Stomach (tissue), 4 donors: ENCODE measurements around the gene CREB5.

Experiments used
- EP300 ChIP-seq: sonication (generic); formaldehyde crosslinking; IDR thresholded peaks from one replicate; pipeline ENCODE4 v1.6.1; 2017; ENCODE audit warnings: antibody characterized with exemption
- POLR2AphosphoS5 ChIP-seq, 3 donors: sonication (generic); formaldehyde crosslinking; IDR thresholded peaks; one replicate each; pipeline ENCODE4 v1.6.1; 2016; ENCODE audit warnings: antibody characterized with exemption in 3 of 3
- TF ChIP-seq, protein P1 (sequence below), 7 experiments: fragments of 450-650 bp in 4 of 7; fragments of 200-600 bp in 3 of 7; sonication (generic) in 3 of 7; IDR thresholded peaks; one replicate each; pipeline ENCODE4 v1.5.1; 2016 to 2019; ENCODE audit warnings: antibody characterized with exemption in 7 of 7, control low read depth in 2 of 7, mild to moderate bottlenecking in 1 of 7

DNA sequence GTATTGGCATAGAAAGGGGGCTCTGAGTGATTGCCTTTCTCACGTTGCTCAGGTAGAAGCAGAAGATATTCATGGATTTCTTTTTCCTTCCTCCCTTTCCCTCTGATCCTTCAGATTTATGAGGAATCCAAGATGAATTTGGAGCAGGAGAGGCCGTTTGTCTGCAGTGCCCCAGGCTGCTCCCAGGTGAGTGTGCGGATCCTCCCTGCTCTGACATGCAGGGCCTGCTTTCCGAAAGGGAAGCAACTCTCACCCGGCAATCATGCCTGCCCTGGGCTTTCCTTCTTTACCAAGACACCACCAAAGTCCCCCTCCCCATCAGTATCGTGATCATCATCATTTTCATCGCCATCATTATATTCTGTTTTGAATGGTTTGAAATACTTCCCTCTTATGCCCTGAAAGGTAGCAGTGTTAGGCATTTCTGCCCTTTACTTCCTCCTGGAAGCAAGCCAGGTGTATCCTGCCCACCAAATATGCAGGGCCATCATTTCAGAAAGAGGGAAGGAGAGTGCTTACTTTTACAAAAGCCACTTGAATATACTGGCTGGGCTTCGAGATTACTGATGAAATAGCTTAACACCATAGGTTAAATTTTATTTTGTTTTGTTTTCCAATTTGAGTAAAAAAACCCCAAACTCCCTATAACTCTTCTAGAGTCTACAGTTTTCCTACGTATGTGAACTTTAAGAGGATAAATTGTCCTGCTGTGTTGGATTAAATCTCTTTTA, 75.9 kb downstream of the CREB5 start:
- TF ChIP-seq POLR2AphosphoS5 (IDR thresholded peaks at IDR 0.05): no peak
- TF ChIP-seq, protein P1, sequence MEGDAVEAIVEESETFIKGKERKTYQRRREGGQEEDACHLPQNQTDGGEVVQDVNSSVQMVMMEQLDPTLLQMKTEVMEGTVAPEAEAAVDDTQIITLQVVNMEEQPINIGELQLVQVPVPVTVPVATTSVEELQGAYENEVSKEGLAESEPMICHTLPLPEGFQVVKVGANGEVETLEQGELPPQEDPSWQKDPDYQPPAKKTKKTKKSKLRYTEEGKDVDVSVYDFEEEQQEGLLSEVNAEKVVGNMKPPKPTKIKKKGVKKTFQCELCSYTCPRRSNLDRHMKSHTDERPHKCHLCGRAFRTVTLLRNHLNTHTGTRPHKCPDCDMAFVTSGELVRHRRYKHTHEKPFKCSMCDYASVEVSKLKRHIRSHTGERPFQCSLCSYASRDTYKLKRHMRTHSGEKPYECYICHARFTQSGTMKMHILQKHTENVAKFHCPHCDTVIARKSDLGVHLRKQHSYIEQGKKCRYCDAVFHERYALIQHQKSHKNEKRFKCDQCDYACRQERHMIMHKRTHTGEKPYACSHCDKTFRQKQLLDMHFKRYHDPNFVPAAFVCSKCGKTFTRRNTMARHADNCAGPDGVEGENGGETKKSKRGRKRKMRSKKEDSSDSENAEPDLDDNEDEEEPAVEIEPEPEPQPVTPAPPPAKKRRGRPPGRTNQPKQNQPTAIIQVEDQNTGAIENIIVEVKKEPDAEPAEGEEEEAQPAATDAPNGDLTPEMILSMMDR (IDR thresholded peaks at IDR 0.05): no peak
- no peak for TF ChIP-seq EP300
